HG02970 (cell line): ENCODE results near the gene RPS25.
"Not testable (repeated sequence)": the region's sequence is repeated elsewhere in the genome, so short reads cannot be mapped to it uniquely, and the experiment has no call there.

ENCODE experiments used
- ATAC-seq: cut with Tn5 transposase; IDR thresholded peaks from one replicate; pipeline ENCODE4 v1.9.1; 2021; ENCODE audit warnings: mild to moderate bottlenecking, moderate library complexity, moderate number of reproducible peaks; ENCODE audit not compliant: unreplicated experiment, low FRiP score

The RPS25 gene

DNA sequence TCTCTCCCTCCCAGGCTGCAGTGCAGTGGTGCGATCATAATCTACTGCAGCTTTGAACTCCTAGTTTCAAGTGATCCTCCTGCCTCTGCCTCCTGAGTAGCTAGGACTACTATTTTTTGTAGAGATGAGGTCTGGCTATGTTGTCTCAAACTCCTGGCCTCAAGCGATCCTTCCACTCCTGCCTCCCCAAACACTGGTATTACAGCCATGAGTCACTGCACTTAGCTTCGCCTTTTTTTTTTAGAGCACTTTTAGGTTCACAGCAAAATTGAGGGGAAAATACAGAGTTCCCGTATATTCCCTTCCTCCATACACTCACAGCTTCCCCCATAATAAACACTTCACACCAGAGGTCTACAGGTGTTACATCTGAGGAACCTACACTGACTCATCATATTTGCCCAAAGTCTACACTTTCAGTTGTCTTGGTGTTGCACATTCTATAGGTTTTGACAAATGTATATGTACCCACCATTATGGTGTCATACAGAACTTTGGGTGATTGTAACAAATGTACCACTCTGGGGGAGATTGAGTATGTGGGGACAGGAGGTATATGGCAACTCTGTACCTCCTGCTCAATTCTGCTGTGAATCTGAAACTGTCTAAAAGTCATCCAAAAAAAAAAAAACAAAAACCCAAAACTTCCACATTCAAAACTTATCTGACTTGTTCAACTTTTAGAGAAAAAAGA, 23.8 kb upstream of the RPS25 start:
- ATAC-seq: no peak

DNA sequence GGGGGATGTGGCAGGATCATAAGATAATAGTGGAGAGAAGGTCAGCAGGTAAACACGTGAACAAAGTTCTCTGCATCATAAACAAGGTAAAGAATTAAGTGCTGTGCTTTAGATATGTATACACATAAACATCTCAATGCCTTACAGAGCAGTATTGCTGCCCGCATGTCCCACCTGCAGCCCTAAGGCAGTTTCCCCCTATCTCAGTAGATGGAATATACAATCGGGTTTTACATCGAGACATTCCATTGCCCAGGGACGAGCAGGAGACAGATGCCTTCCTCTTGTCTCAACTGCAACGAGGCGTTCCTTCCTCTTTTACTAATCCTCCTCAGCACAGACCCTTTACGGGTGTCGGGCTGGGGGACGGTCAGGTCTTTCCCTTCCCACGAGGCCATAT, 21.3 kb upstream of the RPS25 start:
- ATAC-seq: not testable (repeated sequence)

DNA sequence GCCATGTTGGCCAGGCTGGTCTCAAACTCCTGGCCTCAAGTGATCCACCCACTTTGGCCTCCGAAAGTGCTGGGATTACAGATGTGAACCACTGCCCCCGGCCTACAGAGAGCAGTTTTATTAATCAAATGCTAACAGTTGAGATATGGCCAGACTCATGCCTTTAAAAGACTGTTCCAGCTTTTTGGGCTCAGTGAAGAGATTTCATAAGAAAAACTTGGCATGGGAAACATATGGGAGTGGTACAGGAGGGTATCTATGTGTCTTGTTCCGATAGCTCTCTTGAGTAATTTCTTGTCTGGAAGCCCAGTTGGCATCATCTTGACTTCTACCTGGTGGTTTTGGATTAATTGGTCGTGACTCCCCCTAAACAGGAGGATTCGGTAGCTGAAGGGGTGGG, 20.7 kb upstream of the RPS25 start:
- ATAC-seq: no peak

DNA sequence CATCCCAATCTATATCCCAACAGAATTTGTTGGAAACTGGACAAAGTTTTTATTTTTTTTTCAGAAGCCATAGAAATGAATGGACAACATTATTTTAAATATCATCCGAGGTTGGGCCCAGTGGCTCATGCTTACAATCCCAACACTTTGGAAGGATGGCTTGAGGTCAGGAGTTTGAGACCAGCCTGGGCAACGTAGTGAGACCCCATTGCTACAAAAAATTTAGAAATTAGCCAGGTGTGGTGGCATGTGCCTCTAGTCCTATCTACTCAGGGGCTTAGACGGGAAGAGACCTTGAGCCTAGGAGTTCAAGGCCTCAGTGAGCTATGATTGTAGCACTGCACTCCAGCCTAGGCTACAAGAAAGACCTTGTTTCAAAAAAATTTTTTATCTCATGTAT, 16.7 kb upstream of the RPS25 start:
- ATAC-seq: no peak

DNA sequence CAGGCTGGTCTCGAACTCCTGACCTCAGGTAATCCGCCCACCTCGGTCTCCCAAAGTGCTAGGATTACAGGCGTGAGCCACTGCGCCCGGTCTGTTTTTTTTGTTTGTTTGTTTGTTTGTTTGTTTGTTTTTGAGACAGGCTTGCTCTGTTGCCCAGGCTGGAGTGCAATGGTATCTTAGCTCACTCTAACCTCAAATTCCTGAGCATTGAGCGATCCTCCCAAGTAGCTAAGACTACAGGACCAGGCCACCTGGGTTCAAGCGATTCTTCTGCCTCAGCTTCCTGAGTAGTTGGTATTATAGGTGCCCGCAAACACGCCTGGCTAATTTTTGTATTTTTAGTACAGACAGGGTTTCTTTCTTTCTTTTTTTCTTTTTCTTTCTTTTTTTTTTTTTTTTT, 15.3 kb upstream of the RPS25 start:
- ATAC-seq: not testable (repeated sequence)

DNA sequence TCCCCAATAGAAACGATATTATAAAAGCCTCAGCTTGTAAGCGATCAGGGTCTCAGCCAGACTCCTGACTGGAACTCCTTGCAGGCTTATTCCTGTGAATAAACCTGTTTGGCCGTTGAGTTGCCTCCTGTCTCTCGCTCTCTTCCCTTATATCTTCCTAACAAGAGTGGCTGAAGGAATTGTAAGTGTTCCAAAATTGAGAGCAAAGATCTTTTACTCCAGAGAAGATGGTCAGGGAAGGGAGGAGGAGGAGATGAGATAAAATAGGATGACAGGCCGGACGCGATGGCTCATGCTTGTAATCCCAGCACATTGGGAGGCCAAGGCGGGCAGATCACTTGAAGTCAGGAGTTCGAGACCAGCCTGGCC, 13.8 kb upstream of the RPS25 start:
- ATAC-seq: no peak

DNA sequence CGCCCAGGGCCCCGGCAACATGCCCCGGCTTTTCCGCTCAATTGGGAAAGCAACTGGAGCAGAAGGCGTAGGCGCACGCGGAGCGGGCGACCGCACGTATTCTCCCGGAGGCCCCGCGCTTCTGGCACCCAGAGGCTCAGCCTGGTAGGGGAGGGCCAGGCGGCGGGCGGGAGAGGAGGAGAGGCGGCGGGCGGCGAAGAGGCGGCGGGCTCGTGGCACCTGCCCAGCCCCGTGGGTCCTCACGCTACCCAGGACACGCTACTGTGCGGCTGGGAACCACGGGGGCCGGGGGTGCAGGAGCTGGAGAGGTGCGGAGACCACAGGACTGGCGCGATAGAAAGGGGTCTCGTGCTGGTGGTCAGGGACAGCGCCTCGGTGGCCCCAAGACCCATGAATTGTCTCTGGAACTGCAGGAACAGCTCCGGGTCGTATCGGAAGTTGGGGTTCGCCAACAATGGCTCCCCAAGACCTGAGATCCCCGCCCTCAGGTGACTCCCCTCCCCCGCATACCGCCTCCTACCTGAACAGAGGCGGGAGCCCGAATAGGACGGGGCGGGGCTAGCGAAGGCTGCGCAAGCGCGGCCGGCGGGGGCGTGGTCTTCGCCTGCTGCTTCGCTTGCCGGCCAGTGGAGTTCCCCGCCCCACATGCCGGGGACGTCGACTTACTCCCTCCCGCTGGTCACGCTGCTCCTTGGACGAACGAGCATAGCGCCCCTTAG, 12.3 kb upstream of the RPS25 start, which contains the start of gene SLC37A4:
Gene SLC37A4, minus strand, starts transcription at position 549 of the 719 bp plus-strand sequence.
- peak; percentile 87 for ATAC-seq

DNA sequence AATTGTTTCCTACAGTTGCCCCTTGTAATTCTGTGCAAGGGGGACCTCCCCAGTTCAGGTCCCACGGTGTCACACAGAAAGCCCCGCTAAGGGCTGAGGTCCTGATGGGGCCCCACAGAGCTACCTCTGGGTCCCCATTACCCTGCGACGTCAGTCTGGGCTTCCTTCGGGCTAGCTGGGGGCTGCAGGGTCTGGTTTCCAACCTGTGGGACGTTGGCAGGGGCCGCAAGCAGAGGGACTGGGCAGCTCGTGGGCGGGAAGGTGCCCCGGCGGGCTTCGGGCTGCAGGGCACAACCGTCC, 11.8 kb upstream of the RPS25 start:
- ATAC-seq: peak; percentile 20

DNA sequence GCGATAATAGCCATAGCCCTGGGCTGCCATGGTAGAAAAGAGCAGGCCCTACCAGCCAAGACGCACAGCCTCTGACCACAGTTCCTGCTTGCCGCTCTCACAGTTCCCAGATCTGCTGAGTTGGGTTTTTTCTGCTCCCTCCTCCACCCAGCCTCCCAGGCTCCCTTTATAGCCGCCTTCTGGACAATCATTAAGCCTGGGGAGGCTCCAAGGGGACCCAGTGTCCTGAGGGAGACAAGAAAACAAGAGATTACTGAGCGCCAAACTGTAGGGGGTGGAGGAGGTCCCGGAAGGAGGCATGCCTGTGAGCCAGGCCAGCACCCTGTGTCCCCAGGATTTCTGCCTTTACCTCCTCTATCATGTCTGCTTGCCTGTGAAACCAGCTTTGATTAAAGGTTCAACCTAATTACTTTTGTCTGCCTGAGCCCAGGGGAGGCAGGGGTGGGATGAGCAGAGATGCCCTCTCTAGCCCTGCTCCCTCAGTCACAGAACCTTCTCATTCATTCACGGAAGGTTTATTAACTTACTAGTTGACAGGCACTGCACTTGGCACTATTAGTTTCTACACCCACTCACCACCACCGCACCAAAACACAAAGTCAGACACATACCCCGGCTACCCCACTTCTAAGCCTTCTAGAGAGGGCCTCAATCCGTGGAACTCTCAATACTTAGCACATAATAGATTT, 11.3 kb upstream of the RPS25 start:
- no peak for ATAC-seq

DNA sequence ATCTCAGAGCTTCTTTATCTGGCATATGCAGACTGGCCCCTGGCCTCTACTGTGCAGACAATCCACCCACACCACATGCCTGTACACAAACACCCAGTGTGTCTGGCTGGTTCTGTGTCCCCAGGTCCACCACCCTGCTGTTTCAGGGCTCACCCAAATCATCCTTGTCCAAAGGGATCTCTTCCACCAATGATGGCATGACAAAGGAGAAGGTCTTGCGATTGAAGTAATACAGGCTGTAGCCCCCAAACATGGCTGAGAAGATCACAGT, 10.9 kb upstream of the RPS25 start:
- no peak for ATAC-seq

DNA sequence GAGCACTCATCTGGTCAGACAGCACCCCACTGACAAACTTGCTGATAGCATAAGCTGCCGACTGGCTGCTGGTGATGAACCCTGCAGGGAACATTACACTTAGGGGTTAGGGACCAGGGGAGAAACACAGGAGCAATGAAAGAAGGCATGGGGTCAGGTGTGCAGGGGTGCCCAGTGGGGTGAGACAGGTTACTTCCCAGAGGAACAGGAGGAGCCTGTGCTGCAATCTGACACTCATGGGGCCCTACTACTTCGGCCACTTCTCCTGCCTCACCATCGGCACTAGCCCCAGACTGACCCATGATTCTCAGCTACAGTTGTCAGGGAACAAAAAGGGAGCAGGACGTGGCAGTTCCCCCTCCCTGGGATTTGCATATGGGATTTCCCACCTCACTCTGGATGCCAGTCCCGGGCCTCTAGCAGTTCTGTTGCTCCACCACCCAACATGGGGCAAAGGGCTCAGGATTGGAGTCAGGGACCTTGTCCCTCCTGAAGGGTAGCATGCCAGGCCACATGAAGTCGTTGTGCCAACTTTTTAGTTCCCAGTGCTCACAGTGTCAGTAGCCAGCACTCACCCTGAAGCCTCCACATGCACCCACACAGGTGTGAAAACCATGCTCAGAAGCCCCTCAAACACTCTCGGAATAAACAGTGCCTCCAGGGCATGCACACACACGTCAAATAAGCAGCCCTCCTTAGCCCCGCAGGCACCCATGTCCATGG, 10.4 kb upstream of the RPS25 start:
- ATAC-seq: no peak

DNA sequence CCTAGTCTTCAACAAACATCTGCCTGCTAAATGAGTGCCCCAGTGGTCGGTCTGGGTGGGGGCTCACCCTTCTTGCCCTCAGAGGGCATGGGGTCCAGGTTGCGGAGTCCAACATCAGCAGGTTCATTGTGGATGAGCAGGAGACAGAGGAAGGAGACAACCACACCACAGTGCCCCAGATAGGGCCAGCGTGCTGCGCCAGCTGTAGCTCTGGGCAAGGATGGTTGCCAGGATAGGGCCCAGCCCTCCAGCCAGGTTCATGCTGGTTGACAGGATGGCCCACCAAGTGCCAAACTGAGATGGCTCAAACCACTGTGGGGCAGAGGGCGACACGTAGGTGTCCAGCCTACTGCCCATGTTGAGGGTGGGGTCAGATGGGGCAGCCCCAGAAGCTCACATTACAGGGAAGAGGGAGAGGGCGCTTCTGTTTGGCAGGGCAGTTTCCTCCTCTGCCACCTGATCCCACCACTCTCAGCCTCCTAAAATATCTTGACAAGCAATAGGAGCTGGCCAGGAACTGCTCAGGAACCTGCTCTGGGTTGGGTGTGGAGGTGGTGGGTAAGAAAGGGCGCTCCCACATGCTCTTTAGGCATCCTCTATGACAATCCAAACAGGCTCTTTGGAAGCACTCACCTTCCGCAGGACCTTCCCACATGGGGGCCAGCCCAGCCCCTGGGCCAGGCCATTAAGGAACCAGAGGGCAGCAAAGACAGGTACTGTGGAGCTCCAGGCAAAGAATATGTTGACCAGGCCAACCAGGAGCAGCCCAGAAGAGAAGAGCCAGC, 9.6 kb upstream of the RPS25 start:
- no peak for ATAC-seq

DNA sequence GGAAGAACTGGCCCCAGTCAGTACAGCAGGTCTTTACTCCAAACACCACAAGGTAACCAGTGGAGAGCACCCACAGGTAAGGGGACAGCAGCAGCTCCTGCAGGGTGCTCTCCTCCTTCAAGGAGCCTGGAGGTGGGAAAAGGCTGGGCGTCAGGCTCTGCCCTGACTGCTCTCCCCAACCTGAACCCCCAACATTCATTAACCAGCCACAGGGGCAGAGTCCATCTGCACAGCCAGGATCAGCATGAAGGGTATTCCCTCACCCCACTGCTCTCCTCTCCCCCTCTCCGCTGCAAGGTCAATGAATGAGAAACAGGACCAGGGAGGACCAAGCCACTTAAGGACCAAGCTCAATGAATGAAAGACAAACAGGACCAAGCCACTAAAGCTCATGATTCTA, 8.8 kb upstream of the RPS25 start:
- no peak for ATAC-seq

DNA sequence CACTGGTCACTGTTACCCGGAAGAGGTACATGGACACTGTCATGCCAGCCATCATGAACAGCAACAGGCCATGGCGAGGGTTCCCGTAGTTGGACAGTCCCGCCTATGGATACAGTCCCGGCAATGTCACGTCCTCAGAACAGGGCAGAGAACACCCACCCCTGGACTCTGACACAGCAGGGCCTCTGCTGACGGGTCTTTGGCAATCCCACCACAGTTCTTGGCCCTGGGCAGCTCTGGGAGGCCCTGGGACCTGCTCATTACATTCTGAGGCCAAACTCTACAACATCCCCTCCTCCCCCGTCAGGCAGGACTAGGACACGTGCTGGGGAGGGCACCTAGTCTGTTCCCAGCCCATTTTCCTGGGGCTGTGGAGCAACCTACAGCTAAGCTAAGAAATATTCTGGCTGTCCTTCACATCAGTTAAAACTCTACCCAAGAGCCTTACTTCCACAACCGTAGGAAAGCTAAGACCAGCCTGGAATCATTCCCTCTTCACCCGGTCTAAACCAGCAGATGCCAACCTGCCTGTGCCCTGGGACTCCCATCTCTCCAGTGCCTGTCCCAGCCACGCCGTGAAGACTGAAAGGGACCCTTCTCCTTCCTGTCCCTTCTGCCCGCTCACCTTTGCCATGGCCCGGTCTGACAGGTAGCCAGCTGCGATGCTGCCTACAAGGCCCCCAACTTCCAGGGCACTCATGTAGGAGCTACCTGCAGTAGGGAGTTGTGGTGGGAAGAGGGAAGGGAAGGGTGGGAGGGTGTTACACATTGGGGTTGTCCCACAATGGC, 8.0 kb upstream of the RPS25 start:
- ATAC-seq: no peak

DNA sequence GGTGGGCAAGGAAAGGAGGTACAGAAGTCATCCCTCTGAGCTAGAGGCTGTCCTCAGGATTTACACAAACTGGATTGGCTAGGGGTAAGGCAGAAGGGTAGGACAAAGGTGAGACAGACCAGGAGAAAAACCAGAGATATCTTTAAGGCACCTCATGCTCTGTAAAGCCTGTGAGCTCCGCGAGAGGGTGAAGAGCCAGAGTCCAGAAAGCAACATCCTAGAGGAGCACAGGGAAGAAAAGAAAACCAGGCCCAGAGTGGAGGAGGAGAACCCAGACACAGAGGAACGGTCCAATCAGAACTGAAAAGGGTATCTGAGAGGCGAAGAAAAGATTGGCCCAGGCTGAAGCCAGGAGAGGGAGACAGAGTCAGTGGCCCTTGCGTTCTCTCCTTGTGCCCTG, 7.4 kb upstream of the RPS25 start:
- no peak for ATAC-seq

DNA sequence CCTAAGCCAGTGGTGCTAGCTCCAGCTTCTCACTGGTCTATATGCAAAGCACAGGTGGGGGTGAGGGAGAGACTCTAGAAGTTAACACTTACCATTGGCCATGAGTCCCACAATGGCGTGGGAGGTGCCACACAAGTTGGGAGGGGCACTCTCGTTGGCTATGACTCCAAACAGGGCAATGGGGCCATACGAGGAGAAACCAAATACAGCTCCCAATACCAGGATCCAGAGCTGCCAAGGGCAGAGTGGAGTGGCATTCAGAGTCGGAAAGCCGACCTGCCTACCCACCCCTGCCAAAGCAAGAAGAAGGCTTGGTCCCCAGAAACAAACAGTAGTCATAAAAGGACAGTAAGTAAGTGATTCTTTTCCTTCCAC, 6.9 kb upstream of the RPS25 start:
- no peak for ATAC-seq

DNA sequence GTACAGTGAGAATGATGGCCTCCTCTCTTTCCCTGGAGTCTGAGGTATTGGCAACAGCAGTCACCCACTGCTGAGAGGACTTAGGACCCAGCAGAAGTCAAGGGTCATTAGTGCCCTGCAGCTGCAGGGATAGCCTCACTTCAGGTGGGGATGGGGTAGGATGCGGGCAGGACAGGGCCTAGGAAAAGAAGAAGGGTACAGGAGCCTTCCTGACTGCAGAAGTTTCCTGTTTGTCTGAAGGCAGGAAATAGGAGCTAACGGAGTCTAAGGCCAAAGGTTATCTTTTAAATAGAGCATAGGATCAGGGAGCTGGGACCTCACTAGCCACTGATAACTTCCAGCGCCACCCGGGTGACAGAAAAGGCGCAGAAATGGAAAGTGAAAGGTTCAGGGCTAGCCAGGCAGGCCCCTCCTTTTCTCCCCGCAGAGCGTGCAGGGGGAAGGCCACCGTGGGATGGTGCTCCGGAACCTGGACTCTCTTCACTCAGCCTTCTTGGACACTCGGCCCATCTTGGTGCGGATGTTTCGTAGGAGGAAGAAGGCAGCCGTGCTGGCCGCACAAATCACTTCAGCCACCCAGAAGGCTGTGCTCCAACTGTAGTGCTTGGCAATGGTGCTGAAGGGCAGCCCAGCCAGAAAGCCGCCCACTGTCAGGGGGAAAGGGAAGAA, 6.4 kb upstream of the RPS25 start:
- ATAC-seq: no peak

DNA sequence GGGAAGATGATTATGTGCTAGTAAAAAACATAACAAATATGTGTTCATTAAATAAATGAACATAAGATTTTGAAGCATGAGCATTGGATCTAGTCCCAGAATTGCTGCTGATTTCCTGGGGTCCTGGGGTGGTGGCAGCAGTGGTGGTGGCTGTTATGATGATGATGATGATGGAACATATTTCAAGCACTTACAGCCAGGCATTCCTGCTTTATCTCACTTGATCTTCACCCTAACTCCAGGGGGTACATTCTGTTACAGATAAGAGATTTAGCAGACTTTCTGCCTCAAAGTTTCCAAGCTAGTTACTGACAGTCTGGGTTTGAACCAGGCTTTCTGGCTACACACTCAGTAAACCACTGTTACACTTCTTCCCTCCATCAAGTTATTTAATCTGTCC, 5.6 kb upstream of the RPS25 start:
- no peak for ATAC-seq

DNA sequence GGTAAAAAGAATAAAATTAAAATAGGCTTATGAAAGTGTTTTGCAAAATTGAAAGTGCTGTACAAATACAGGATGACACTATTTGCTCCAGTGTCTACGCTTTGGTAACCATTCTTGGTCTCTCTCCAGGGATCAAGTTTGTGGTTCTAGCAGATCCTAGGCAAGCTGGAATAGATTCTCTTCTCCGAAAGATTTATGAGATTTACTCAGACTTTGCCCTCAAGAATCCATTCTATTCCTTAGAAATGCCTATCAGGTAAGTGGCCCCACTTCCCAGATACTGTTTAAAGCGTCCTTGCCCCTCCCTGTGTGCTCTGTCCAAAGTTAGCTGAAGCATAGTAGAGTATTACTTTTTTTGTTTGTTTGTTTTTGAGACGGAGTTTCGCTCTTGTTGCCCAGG, 3.5 kb upstream of the RPS25 start:
- no peak for ATAC-seq

DNA sequence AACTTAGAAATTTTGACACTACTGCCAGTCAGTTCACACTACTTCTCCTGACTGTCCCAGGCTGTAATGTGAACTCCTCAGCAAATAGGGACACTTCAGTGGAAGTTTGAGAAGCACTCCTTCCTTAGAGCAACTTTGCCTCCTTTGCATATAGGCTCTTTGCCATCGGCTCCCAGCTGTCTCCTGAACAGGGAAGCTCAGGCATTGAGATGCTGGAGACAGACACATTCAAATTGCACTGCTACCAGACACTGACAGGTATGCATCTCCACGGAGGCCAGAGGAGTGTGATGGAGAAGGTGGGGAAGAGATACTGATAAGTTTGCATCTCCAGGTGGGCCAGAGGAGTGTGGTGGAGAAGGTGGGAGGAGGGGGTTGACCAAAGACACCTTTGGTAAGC, 1.9 kb upstream of the RPS25 start:
- no peak for ATAC-seq
